IMR-90 (cell line): Measurements from ENCODE around the gene TYRO3. TPM values are rescaled to one million over a fixed set of nuclear protein-coding genes. Genes with fewer than 3 reads are reported as not detected.

Experiments used
- ATAC-seq: fragments of 200-7000 bp; cut with Tn5 transposase; 2 replicates; pipeline ENCODE4 v1.9.1; 2020; ENCODE audit warnings: low read depth, mild to moderate bottlenecking, moderate library complexity
- BruUV-seq: library from RNA; stranded (reverse); fragments of 400-500 nt; replicated peaks from 2 replicates; lab custom pipeline; 2021; lab: Mats Ljungman, UMichigan
- CTCF ChIA-PET: fragments of 300-600 bp; formaldehyde crosslinking; extraction: SDS; loops from one replicate; lab custom pipeline; 2021; ENCODE audit warnings: antibody characterized with exemption; lab: Yijun Ruan, JAX
- POLR2A ChIA-PET: fragments of 300-600 bp; sonication (Branson Sonifier 250); formaldehyde crosslinking; loops from one replicate; lab custom pipeline; 2022; ENCODE audit warnings: antibody characterized with exemption; ENCODE audit not compliant: unreplicated experiment; lab: Charles Lee
- DNase-seq: peaks from one replicate; pipeline ENCODE4 v3.0.0; 2013
- H2AFZ ChIP-seq: replicated peaks from 2 replicates; pipeline ENCODE3; 2013; ENCODE audit warnings: low read length, mild to moderate bottlenecking; ENCODE audit not compliant: poor library complexity
- H2AK5ac ChIP-seq: 2 replicates; pipeline ENCODE4 v1.6.1; 2013; ENCODE audit warnings: low read depth, low read length, inconsistent platforms
- H2AK9ac ChIP-seq: replicated peaks from 2 replicates; pipeline ENCODE3; 2013; ENCODE audit warnings: mild to moderate bottlenecking, low read depth, low read length, moderate library complexity; ENCODE audit not compliant: poor library complexity
- H2BK120ac ChIP-seq: 2 replicates; pipeline ENCODE4 v1.6.1; 2013; ENCODE audit warnings: low read depth, low read length, inconsistent platforms
- H2BK15ac ChIP-seq: 3 replicates; pipeline ENCODE4 v1.6.1; 2013; ENCODE audit warnings: low read depth, low read length, inconsistent platforms
- H2BK20ac ChIP-seq: 2 replicates; pipeline ENCODE4 v1.6.1; 2013; ENCODE audit warnings: low read depth, mild to moderate bottlenecking, inconsistent platforms, low read length, moderate library complexity
- H2BK5ac ChIP-seq: 2 replicates; pipeline ENCODE4 v1.6.1; 2013; ENCODE audit warnings: mild to moderate bottlenecking, low read depth, low read length, inconsistent platforms; ENCODE audit not compliant: poor library complexity, severe bottlenecking
- H3K14ac ChIP-seq: replicated peaks from 2 replicates; pipeline ENCODE4 v1.6.1; 2013; ENCODE audit warnings: low read depth, low read length, inconsistent platforms
- H3K18ac ChIP-seq: 2 replicates; pipeline ENCODE4 v1.6.1; 2013; ENCODE audit warnings: low read depth, low read length, control low read depth
- H3K23ac ChIP-seq: 2 replicates; pipeline ENCODE4 v1.6.1; 2013; ENCODE audit warnings: low read depth, low read length, inconsistent platforms
- H3K27ac ChIP-seq: 2 replicates; pipeline ENCODE4 v1.5.1; 2013; ENCODE audit warnings: mild to moderate bottlenecking, control low read depth, low read length; ENCODE audit not compliant: insufficient read depth
- H3K27me3 ChIP-seq: 2 replicates; pipeline ENCODE4 v1.6.1; 2013; ENCODE audit warnings: low read length; ENCODE audit not compliant: control insufficient read depth, insufficient read depth
- H3K36me3 ChIP-seq: 2 replicates; pipeline ENCODE4 v1.6.1; 2013; ENCODE audit warnings: low read length, mixed read lengths; ENCODE audit not compliant: control insufficient read depth, insufficient read depth
- H3K4ac ChIP-seq: 2 replicates; pipeline ENCODE4 v1.6.1; 2013; ENCODE audit warnings: low read depth, low read length, inconsistent platforms
- H3K4me1 ChIP-seq: 2 replicates; pipeline ENCODE4 v1.6.1; 2013; ENCODE audit warnings: low read length, mixed read lengths; ENCODE audit not compliant: control insufficient read depth, insufficient read depth
- H3K4me2 ChIP-seq: 2 replicates; pipeline ENCODE4 v1.6.1; 2013; ENCODE audit warnings: low read depth, mild to moderate bottlenecking, control low read depth, low read length, moderate library complexity
- H3K4me3 ChIP-seq: 2 replicates; pipeline ENCODE4 v1.5.1; 2013; ENCODE audit warnings: low read depth, mild to moderate bottlenecking, control low read depth, low read length, moderate library complexity; ENCODE audit not compliant: insufficient read depth
- H3K56ac ChIP-seq: 2 replicates; pipeline ENCODE4 v1.6.1; 2013; ENCODE audit warnings: low read length, inconsistent platforms; ENCODE audit not compliant: insufficient read depth; ENCODE audit errors: extremely low read depth
- H3K79me1 ChIP-seq, 2 experiments: 2 replicates each; pipeline ENCODE4 v1.6.1; 2013; ENCODE audit warnings: low read length in 2 of 2, inconsistent platforms in 1 of 2, low read depth in 1 of 2
- H3K9ac ChIP-seq: 2 replicates; pipeline ENCODE4 v1.6.1; 2013; ENCODE audit warnings: low read depth, low read length, control low read depth
- H3K9me1 ChIP-seq: 2 replicates; pipeline ENCODE4 v1.6.1; 2013; ENCODE audit warnings: low read length, inconsistent platforms; ENCODE audit not compliant: insufficient read depth
- H3K9me3 ChIP-seq: 2 replicates; pipeline ENCODE4 v1.6.1; 2013; ENCODE audit warnings: low read length; ENCODE audit not compliant: control insufficient read depth, insufficient read depth
- H4K20me1 ChIP-seq: 2 replicates; pipeline ENCODE4 v1.6.1; 2013; ENCODE audit warnings: low read length, inconsistent platforms; ENCODE audit not compliant: insufficient read depth
- H4K5ac ChIP-seq: 2 replicates; pipeline ENCODE4 v1.6.1; 2013; ENCODE audit warnings: mild to moderate bottlenecking, low read depth, low read length, control low read depth
- H4K8ac ChIP-seq, 2 experiments: 2 replicates each; pipeline ENCODE4 v1.6.1; 2013; ENCODE audit warnings: low read depth in 2 of 2, low read length in 2 of 2, control low read depth in 1 of 2, inconsistent platforms in 1 of 2
- H4K91ac ChIP-seq: 2 replicates; pipeline ENCODE4 v1.6.1; 2013; ENCODE audit warnings: low read depth, low read length, inconsistent platforms; ENCODE audit not compliant: insufficient read depth
- BHLHE40 ChIP-seq: fragments of 150-350 bp; IDR thresholded peaks from 2 replicates; pipeline ENCODE4 v1.6.1; 2016; ENCODE audit warnings: mild to moderate bottlenecking, low read depth, low read length
- CEBPB ChIP-seq: IDR thresholded peaks from 2 replicates; pipeline ENCODE4 v1.6.1; 2012; ENCODE audit warnings: low read depth, low read length, improper control_type of control experiment
- CTCF ChIP-seq: conservative IDR thresholded peaks from 2 replicates; pipeline ENCODE4 v1.5.1; 2012; ENCODE audit warnings: mild to moderate bottlenecking, low read depth, low read length, improper control_type of control experiment
- FOS ChIP-seq: fragments of 150-350 bp; IDR thresholded peaks from 2 replicates; pipeline ENCODE4 v1.6.1; 2016; ENCODE audit warnings: low read depth, low read length
- MXI1 ChIP-seq: IDR thresholded peaks from 2 replicates; pipeline ENCODE4 v1.6.1; 2012; ENCODE audit warnings: low read depth, mild to moderate bottlenecking, low read length, moderate library complexity, borderline replicate concordance
- NFE2L2 ChIP-seq: fragments of 150-350 bp; IDR thresholded peaks from 2 replicates; pipeline ENCODE4 v1.6.1; 2016; ENCODE audit warnings: low read depth, mild to moderate bottlenecking, low read length
- RFX5 ChIP-seq: IDR thresholded peaks from 2 replicates; pipeline ENCODE4 v1.8.0; 2012; ENCODE audit warnings: low read depth, mild to moderate bottlenecking, low read length, moderate library complexity
- WGBS, 2 experiments: methylation state at CpG; one replicate each; pipeline versions ENCODE4 v1.1.5 to v1.1.7; 2013; ENCODE audit warnings: missing lambda C conversion rate in 2 of 2; ENCODE audit not compliant: insufficient read length in 1 of 2; ENCODE audit errors: extremely low coverage in 2 of 2; 5-methylcytosine and 5-hydroxymethylcytosine counted together
- dilution Hi-C: fragments of 300-500 bp; cut with HindIII; formaldehyde crosslinking; loops from one replicate; pipeline ENCODE4 v1.14.3; 2018; ENCODE audit warnings: low sequenced_read_pairs; ENCODE audit not compliant: unreplicated experiment
- in situ Hi-C: fragments of 300-500 bp; cut with MboI; formaldehyde crosslinking; loops from 3 replicates; pipeline ENCODE4 v1.14.3; 2019; ENCODE audit warnings: low sequenced_read_pairs, inconsistent platforms, mixed read lengths
- intact Hi-C: fragments of 100-400 bp; cut with micrococcal nuclease; formaldehyde crosslinking; loops from 2 replicates; pipeline ENCODE4 v1.10.0; 2022
- polyA plus RNA-seq, 3 experiments: library from polyadenylated mRNA; depleted of rRNA; stranded (reverse); fragments of >200 nt; gene quantifications; 2 replicates each; pipeline ENCODE4 v1.2.3, GENCODE V29; 2012; ENCODE audit warnings: low replicate concordance in 1 of 3
- total RNA-seq: library from RNA; depleted of rRNA; stranded (reverse); fragments of >200 nt; gene quantifications from 2 replicates; pipeline ENCODE4 v1.2.3, GENCODE V29; 2012

Gene TYRO3
- total and polyA plus RNA-seq, 2 of the 4 experiments (the other 2 are of a cell fraction), result 11.5 to 18.4 TPM

DNA sequence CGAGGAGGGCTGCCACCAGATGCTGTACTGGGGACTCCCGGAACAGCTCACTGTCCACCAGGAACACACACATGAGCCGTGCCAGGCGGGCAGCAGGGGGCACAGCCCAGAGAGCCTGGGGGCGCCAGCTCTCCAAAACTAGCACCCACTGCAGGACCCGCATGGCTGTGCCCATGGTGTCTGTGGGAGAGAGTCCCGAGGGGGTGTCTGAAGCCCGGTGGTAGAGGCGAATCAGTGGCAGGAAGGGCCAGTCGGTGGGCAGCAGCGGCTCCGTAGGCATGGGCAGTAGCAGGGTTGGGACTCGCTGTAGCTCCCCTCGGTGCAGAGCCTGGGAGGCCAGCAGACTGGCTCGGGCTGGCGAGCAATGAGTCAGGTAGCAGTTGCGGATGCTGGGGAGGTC, 38.4 kb upstream of the TYRO3 start:
- H3K4ac ChIP-seq, result no peak overlapping the region
- no peak overlapping the region for H3K27ac ChIP-seq
- H3K9ac ChIP-seq, result no peak overlapping the region
- BruUV-seq, result no TSS peak
- no peak overlapping the region for H2AK9ac ChIP-seq
- no peak overlapping the region for H2AFZ ChIP-seq
- no peak overlapping the region for H2BK15ac ChIP-seq
- no peaks in the 10 kb centered on the region for H3K9me3 ChIP-seq
- no peak overlapping the region for H4K91ac ChIP-seq
- H2BK120ac ChIP-seq, result no peak overlapping the region
- H3K9me1 ChIP-seq, result no peaks in the 10 kb centered on the region; the same call in 1 of the 2 replicates
- H3K4me3 ChIP-seq, result no peak overlapping the region
- H4K20me1 ChIP-seq, result no peaks in the 10 kb centered on the region
- H3K18ac ChIP-seq, result no peak overlapping the region
- no peaks in the 10 kb centered on the region for H3K27me3 ChIP-seq
- in situ Hi-C loops, result no loop called here
- ChIA-PET POLR2A (no interaction called here), CTCF (interaction anchor here (0.8 kb wide), 1 partner anchor 27 kb away, joined by 4 read pairs; no protein-coding TSS in a partner anchor)
- H3K56ac ChIP-seq, result no peak overlapping the region
- no peak overlapping the region for H2BK5ac ChIP-seq
- no peak for DNase-seq
- ATAC-seq, result no peak
- peaks cover 46% of the 10 kb centered on the region for H3K36me3 ChIP-seq
- H2BK20ac ChIP-seq, result no peak overlapping the region
- H3K23ac ChIP-seq, result no peak overlapping the region
- dilution Hi-C loops, result no loop called here
- no peak overlapping the region for H3K4me2 ChIP-seq
- H3K14ac ChIP-seq, result no peak overlapping the region
- H3K4me1 ChIP-seq, result no peaks in the 10 kb centered on the region
- no peak overlapping the region for H2AK5ac ChIP-seq
- 91% methylated on average over 8 of the region's 17 CpGs; no CpG with 5 or more reads in 1 of the 2 experiments for WGBS, 2 experiments
- H4K5ac ChIP-seq, result no peak overlapping the region
- no peak for TF ChIP-seq CTCF
- TF ChIP-seq FOS, result no peak
- no peak for TF ChIP-seq NFE2L2
- no peak for TF ChIP-seq RFX5
- no peak for TF ChIP-seq MXI1
- TF ChIP-seq CEBPB, result no peak
- TF ChIP-seq BHLHE40, result no peak
- H4K8ac ChIP-seq, result no peak overlapping the region
- intact Hi-C loops, result no loop called here
- H3K79me1 ChIP-seq, result no peaks in the 10 kb centered on the region
